NCI-H748 treated with DMSO at 0.1 percent for 48 hours (cell line): Measurements from ENCODE around the gene GALNT2.

Source experiments
- DNase-seq: peaks from one replicate; lab custom pipeline; 2025; lab: John Stamatoyannopoulos, UW

Gene GALNT2

GRCh38 chr1:230280054-230280795, 213.2 kb downstream of the GALNT2 start:
- no peak for DNase-seq

GRCh38 chr1:230280906-230281413, 213.9 kb downstream of the GALNT2 start:
- DNase-seq, result no peak

GRCh38 chr1:230281556-230281955, 214.5 kb downstream of the GALNT2 start:
- DNase-seq, result no peak

GRCh38 chr1:230282157-230282556, 215.1 kb downstream of the GALNT2 start:
- DNase-seq, result peak; percentile 25

GRCh38 chr1:230283678-230284077, 216.6 kb downstream of the GALNT2 start:
- no peak for DNase-seq

- no peak for DNase-seq
Observed at GRCh38 chr1:230284891-230285290, 217.9 kb downstream of the GALNT2 start.

- DNase-seq, result no peak
Observed at GRCh38 chr1:230285351-230285750, 218.3 kb downstream of the GALNT2 start.

- no peak for DNase-seq
Observed at GRCh38 chr1:230286166-230286889, 219.3 kb downstream of the GALNT2 start.

- no peak for DNase-seq
Observed at GRCh38 chr1:230286890-230287269, 219.8 kb downstream of the GALNT2 start.

- no peak for DNase-seq
Observed at GRCh38 chr1:230287674-230288315, 220.8 kb downstream of the GALNT2 start.

- DNase-seq, result no peak
Observed at GRCh38 chr1:230288641-230289349, 221.8 kb downstream of the GALNT2 start.

- DNase-seq, result no peak
Observed at GRCh38 chr1:230289350-230289644, 222.3 kb downstream of the GALNT2 start.

GRCh38 chr1:230291731-230292620, 224.9 kb downstream of the GALNT2 start:
- DNase-seq, result no peak

- DNase-seq, result peak; percentile 71
Observed at GRCh38 chr1:230292689-230293389, 225.8 kb downstream of the GALNT2 start.

GRCh38 chr1:230293390-230293700, 226.3 kb downstream of the GALNT2 start:
- no peak for DNase-seq

GRCh38 chr1:230295367-230295766, 228.3 kb downstream of the GALNT2 start:
- DNase-seq, result no peak

GRCh38 chr1:230299191-230300006, 232.4 kb downstream of the GALNT2 start:
- DNase-seq, result no peak

GRCh38 chr1:230300322-230301301, 233.6 kb downstream of the GALNT2 start:
- DNase-seq, result no peak

GRCh38 chr1:230301322-230301721, 234.3 kb downstream of the GALNT2 start:
- no peak for DNase-seq
